Measurements from ENCODE around the gene QSOX1. TPM values are rescaled to one million over a fixed set of nuclear protein-coding genes. Genes with fewer than 3 reads are reported as not detected.
"Not testable (repeated sequence)": the region's sequence is repeated elsewhere in the genome, so short reads cannot be mapped to it uniquely, and the experiment has no call there.

The QSOX1 gene
- polyA plus RNA-seq, 6 donors from 2014 or later: 4.9 to 8.0 (median 5.5) TPM

DNA sequence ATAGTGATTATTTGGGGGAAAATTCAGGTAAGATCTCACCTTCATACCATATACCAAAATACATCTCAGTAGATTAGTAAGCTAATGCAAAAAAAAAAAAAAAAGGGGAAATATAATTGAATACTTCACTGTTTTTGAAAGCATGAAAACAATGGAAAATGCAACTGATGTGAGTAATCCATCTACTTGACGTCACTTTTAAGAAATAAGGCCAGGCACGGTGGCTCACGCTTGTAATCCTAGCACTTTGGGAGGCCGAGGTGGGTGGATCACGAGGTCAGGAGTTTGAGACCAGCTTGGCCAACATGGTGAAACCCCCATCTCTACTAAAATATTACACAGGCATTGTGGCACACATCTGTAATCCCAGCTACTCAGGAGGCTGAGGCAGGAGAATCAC is 47.9 kb downstream of the QSOX1 start:
- not testable (repeated sequence) for H3K9me3 Mint-ChIP-seq; DNase-seq; H3K27ac Mint-ChIP-seq; ATAC-seq (ENCODE audit: low read depth in 2 of 2); H3K4me3 Mint-ChIP-seq; H3K36me3 Mint-ChIP-seq; H3K4me1 Mint-ChIP-seq; H3K27me3 Mint-ChIP-seq

DNA sequence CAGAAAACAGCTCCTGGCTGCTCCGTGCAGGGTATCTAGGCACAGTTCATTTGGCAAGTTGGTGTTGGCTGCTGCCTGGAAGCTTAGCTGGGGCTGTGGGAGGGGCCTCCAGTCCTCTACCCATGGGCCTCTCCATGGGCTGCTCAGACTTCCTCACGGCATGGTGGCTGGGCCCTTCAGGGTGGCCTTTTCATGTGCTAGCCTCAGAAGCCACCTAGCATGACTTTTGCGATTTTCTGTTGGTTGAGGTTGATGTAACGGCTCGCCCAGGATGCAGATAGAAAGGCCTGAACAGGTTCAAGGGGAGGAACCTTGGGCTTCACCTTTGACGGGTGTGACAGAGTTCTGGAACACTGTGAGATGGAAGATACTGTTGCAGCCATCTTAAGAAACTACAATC is 49.6 kb downstream of the QSOX1 start:
- ATAC-seq (ENCODE audit: low read depth in 2 of 2) (no peak), DNase-seq (no peak)
- Mint-ChIP-seq H3K4me3 (no peak overlapping the region), H3K4me1 (peaks cover 0 to 5% (median 0%) of the 10 kb centered on the region in 3 donors), H3K27me3 (no peaks in the 10 kb centered on the region), H3K27ac (no peak overlapping the region), H3K9me3 (no peaks in the 10 kb centered on the region), H3K36me3 (no peaks in the 10 kb centered on the region)

DNA sequence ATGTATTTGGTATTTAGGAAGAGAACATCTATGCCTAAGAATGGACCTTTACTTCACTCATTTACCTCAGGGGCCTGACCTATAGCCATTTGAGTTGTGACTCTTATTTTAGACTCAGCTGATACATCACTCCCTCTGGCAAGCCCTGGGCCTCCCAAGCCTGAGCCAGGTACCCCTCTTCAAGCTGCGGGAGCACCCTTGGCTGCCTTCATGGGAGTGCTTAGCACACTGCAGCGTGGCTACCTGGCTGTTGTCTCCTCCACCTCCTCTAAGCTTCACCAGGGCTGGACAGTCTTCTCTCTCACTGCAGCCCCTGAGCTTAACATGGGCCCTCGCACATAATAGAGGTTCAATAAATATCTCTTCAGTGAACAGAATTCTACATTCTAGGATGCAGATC is 51.9 kb downstream of the QSOX1 start:
- DNase-seq (no peak), ATAC-seq (ENCODE audit: low read depth in 2 of 2) (no peak)
- peaks cover 0 to 4% (median 2%) of the 10 kb centered on the region in 3 donors for H3K27me3 Mint-ChIP-seq
- H3K4me3 Mint-ChIP-seq: peak overlapping the region in 1 of 8 donors; percentile 25
- no peaks in the 10 kb centered on the region for H3K36me3 Mint-ChIP-seq
- H3K4me1 Mint-ChIP-seq: peaks cover 0 to 5% (median 0%) of the 10 kb centered on the region in 3 donors
- no peaks in the 10 kb centered on the region for H3K9me3 Mint-ChIP-seq
- H3K27ac Mint-ChIP-seq: no peak overlapping the region

DNA sequence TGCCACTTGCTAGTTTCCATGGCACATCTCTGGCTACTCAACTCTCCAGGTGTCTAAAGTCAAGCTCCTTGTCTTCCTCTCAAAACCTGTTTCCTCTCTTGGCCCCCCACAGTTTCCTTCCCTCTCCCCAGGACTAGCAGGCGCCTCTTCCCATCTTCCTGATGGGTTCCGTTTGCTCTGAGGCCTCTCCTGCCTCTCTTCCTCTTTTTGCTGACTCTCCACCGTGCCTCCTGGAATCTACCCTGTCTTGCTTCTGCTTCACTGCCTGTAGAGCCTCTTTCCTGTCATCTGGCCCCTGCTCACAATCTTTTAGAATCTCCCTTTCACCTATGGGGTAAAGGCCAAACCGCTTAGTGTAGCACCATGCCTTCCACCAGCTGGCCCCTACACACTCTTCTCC is 53.6 kb downstream of the QSOX1 start:
- Mint-ChIP-seq H3K27me3 (peaks cover 0 to 10% (median 7%) of the 10 kb centered on the region in 3 donors), H3K27ac (peak overlapping the region in 3 of 6 donors; percentile 2 to 78 (median 10)), H3K4me3 (no peak overlapping the region), H3K36me3 (no peaks in the 10 kb centered on the region), H3K4me1 (peaks cover 0 to 5% (median 0%) of the 10 kb centered on the region in 3 donors), H3K9me3 (no peaks in the 10 kb centered on the region)
- DNase-seq: no peak
- ATAC-seq (ENCODE audit: low read depth in 2 of 2): no peak

DNA sequence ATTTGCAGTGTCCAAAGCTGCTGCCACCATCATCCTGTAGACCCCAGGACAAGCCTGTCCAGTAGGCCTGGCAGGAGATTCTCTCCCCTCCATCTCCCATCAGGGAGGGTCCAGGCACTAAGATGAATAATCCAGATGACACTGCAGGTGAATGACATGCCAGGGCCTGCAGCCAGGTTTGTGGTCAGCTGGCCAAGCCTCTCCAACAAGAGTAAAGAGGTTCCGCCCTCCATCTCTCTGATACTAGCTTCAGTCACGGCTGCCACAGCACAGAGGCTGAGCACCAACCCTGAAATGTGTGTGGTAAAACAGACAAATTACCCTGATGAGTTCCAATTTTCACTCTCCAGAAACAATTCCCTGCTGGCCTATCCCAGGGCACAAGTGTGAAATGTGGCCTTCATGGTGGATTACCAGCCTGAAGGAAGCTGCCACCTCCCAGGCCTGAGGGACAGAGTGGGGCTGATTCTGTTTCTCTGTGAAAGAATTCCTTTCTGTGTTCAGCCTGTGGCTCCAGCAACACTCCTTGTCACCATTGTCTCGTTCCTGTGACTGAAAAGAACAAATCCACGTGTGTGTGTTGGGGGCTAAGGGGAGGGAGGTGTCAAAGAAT is 55.4 kb downstream of the QSOX1 start:
- Mint-ChIP-seq H3K27me3 (peaks cover 0 to 10% (median 7%) of the 10 kb centered on the region in 3 donors), H3K4me1 (peaks cover 0 to 8% (median 0%) of the 10 kb centered on the region in 3 donors), H3K36me3 (no peaks in the 10 kb centered on the region), H3K9me3 (peaks cover 0 to 2% (median 0%) of the 10 kb centered on the region in 7 donors), H3K4me3 (no peak overlapping the region), H3K27ac (no peak overlapping the region)
- DNase-seq: no peak
- no peak for ATAC-seq (ENCODE audit: low read depth in 2 of 2)

DNA sequence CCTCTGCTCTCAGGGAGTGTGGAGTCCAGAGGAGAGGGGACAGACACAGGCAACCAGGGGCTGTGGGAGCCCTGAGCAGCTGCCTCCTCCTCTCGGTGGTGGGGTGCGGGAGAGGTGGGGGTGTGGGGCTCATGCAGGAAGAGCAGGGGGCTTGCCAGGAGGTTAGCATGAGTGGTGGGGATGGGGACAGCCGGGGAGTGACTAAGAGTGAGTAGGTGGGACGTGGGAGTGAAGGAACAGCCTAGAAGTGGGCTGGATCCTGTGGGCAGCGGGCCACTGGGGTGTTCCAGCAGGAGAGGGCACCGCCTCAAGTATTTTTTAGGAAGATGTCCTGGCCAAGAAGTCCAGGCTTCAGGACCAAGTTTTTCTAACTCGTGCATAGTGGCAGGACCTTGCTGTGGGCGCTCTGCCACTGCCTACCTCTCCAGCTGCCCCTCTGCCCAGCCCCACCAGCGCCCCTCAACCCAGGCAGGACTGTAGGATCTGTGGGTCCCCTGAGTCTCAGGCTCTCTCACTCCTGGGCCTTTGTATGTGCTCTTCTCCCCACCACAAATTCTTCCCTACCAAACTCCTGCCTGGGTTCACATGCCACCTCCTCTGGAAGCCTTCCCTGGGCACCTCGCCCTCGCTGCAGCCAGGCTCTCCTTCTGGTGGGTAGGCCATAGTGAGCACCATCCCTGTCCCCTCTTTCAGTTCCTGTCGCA is 56.6 kb downstream of the QSOX1 start:
- no peaks in the 10 kb centered on the region for H3K36me3 Mint-ChIP-seq
- H3K4me1 Mint-ChIP-seq: peaks cover 0 to 8% (median 0%) of the 10 kb centered on the region in 3 donors
- no peak overlapping the region for H3K27ac Mint-ChIP-seq
- ATAC-seq (ENCODE audit: low read depth in 2 of 2) (no peak), DNase-seq (no peak)
- H3K27me3 Mint-ChIP-seq: peaks cover 0 to 10% (median 7%) of the 10 kb centered on the region in 3 donors
- peak overlapping the region in 1 of 8 donors; percentile 5 for H3K4me3 Mint-ChIP-seq
- H3K9me3 Mint-ChIP-seq: peaks cover 0 to 2% (median 0%) of the 10 kb centered on the region in 7 donors

DNA sequence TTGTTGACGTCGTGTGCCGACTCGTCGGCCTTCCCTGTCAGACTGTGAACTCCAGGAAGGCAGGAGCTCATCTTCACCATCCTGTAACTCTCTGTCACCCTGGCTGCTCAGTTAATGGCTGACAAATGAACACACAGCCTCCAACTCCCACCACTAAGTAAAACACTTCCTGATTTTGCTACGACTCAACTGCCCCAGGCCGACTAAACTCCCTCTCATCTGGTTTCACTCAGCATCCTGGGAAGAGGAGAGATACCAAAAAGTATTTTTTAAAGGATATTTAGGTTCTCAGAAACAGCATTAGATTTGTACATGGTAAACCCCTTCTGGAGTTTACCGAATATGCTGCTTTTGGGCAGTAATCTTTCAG is 57.2 kb downstream of the QSOX1 start:
- peaks cover 0 to 8% (median 0%) of the 10 kb centered on the region in 3 donors for H3K4me1 Mint-ChIP-seq
- no peak for ATAC-seq (ENCODE audit: low read depth in 2 of 2)
- H3K36me3 Mint-ChIP-seq: no peaks in the 10 kb centered on the region
- H3K27me3 Mint-ChIP-seq: peaks cover 0 to 10% (median 7%) of the 10 kb centered on the region in 3 donors
- H3K9me3 Mint-ChIP-seq: peaks cover 0 to 2% (median 0%) of the 10 kb centered on the region in 7 donors
- H3K4me3 Mint-ChIP-seq: peak overlapping the region in 1 of 8 donors; percentile 5
- no peak for DNase-seq
- H3K27ac Mint-ChIP-seq: no peak overlapping the region

DNA sequence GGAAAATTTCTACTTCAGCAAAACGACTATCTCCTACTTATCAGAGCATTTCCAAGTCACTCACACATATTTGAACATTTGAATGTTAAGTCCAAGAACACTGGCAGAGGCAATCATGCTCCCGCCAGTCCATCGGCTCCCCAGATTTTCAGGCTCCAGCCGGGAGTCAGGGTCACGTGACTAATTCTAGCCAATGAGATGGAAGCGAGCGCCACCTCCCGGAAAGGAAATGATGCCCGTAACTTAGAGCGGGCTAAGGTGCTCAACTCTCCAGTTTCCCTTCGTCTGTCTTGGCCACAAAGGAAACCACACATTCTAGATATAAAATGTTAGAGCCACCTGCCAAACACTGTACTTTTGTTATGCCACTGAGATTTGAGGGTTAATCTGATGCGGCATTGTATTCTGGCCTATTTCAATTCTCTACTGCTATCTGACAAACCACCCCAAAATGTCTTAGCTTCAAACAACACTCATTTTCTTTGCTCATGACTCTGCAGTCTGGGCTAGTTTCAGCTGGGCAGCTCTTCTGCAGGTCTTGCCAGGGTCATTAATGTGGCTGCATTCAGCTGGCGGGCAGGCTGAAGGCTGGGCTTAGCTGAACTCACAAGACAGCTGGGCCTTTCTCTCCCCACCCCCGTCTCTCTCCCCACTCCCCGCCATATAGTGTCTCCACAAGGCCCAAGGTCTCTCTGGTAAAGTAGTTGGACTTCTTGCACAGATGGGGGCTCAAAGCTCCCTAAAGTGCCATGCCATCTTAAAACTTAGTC is 58.9 kb downstream of the QSOX1 start:
- Mint-ChIP-seq H3K36me3 (no peaks in the 10 kb centered on the region), H3K27ac (no peak overlapping the region), H3K9me3 (peaks cover 0 to 2% (median 0%) of the 10 kb centered on the region in 7 donors), H3K4me3 (peak overlapping the region in 5 of 8 donors; percentile 7 to 61 (median 30)), H3K4me1 (peaks cover 0 to 3% (median 0%) of the 10 kb centered on the region in 3 donors), H3K27me3 (peaks cover 0 to 10% (median 7%) of the 10 kb centered on the region in 3 donors)
- DNase-seq: no peak
- ATAC-seq (ENCODE audit: low read depth in 2 of 2): no peak

DNA sequence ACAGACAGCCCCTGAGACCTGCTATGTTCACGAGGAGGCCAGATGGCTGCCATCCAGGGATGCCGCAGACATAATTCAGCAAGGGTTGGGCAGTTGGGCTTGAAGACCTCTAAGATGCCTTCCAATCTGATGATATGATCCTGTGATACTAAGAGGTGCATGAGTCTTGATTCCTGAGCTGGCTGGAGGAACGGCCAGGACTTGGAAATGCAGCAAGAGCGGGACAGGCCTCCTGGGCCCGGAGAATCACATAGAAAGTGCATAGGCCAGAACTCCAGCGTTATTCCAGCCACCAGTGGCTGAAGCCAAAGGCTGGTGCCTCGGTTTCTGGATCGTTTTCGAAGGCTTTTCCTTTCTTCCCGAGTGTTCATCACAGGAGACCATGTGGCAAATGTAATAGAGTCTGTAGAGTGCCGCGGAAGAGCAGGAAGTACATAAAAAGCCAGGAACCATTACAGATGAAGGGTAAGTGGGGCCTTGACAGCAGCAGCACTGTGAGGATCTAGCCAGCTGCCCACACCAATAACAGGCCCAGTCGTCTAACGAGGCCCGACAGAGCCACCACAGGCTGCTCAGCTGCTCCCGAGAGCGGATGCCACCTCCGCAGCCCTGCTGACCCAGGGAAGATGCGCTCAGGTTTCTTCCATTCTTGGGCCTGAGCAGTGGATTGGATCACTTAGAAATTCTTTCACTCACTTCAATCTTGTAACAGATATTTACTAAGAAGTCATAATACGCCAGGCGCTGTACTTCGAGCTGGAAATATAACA is 61.4 kb downstream of the QSOX1 start:
- ATAC-seq (ENCODE audit: low read depth in 2 of 2) (no peak), DNase-seq (no peak)
- Mint-ChIP-seq H3K36me3 (no peaks in the 10 kb centered on the region), H3K9me3 (peaks cover 0 to 2% (median 0%) of the 10 kb centered on the region in 7 donors), H3K4me1 (peaks cover 0 to 3% (median 0%) of the 10 kb centered on the region in 3 donors), H3K4me3 (no peak overlapping the region), H3K27me3 (peaks cover 0 to 29% (median 18%) of the 10 kb centered on the region in 3 donors), H3K27ac (peak overlapping the region in 1 of 6 donors; percentile 47)

DNA sequence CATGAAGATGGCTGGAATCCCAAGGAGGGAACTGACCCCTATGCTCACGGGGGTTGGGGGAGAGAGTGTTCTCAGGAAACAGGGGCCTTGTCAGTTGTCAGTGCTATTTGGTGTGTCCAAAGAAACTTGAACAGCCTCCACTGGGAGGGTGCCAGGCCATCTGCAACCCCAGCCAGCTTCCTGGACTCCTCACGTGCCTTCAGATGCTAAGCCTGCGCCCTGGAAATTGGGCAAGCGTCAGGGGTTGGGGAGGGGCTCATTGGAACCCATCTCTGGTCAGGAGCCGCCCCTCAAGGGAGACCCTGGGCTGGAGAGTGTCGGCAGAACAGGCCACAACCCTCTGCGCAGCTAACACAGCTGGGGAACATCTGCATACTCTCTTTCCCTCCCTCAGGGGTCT is 62.3 kb downstream of the QSOX1 start:
- Mint-ChIP-seq H3K4me3 (no peak overlapping the region), H3K36me3 (no peaks in the 10 kb centered on the region), H3K4me1 (peaks cover 0 to 3% (median 0%) of the 10 kb centered on the region in 3 donors), H3K9me3 (peaks cover 0 to 2% (median 0%) of the 10 kb centered on the region in 7 donors), H3K27ac (no peak overlapping the region), H3K27me3 (peaks cover 3 to 29% (median 20%) of the 10 kb centered on the region in 3 donors)
- DNase-seq (no peak), ATAC-seq (ENCODE audit: low read depth in 2 of 2) (no peak)

DNA sequence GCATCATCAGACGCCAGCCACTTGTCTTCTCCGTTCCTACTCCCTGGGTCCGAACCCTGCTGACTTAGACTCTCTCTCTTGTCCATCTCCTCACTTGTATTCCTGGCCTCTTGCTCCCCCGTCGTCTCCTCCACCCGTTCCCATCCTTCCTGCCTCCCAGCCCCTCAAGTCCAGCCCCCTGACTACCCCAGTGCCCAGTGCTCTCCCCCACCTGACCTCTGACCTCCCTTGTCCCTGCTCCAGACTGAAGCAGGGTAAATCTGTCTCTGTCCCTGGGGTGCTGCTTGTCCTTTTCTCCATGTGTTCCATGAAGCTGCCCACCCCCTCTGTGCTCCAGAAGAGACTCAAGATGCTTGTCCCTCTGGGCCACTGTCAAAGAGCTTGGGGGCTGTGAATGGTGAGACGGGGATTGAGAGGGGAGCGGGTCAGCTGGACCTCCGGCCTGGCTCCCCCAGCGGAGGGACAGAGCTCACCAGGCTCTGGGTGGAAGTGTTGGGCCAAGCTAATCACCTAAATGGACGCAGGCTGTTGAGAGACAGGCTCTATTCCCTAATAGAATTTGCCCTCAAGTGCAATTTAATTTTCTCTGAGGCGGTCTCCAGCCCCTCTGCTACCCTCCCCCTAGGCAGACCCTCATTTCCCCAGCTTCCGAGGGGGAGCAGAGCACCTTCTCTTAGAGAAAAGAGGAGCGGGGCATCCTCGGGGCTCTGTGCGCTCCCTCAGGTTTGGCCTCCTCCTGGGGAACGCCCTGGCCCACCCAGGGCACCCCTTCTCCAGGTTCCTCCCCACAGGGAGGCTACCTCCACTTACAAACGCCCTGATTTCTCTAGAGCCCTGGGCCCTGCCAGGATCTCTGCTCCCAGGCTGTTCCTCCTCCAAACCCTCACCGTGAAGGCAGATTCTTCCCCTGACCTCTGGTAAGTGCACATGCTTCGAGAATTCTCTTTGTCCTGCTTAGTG is 64.4 kb downstream of the QSOX1 start:
- no peaks in the 10 kb centered on the region for H3K9me3 Mint-ChIP-seq
- no peaks in the 10 kb centered on the region for H3K4me1 Mint-ChIP-seq
- H3K4me3 Mint-ChIP-seq: peak overlapping the region in 2 of 8 donors; percentile 42 to 54
- DNase-seq: no peak
- peaks cover 20 to 47% (median 40%) of the 10 kb centered on the region in 3 donors for H3K27me3 Mint-ChIP-seq
- no peak for ATAC-seq (ENCODE audit: low read depth in 2 of 2)
- H3K27ac Mint-ChIP-seq: peak overlapping the region in 1 of 6 donors; percentile 50
- no peaks in the 10 kb centered on the region for H3K36me3 Mint-ChIP-seq

DNA sequence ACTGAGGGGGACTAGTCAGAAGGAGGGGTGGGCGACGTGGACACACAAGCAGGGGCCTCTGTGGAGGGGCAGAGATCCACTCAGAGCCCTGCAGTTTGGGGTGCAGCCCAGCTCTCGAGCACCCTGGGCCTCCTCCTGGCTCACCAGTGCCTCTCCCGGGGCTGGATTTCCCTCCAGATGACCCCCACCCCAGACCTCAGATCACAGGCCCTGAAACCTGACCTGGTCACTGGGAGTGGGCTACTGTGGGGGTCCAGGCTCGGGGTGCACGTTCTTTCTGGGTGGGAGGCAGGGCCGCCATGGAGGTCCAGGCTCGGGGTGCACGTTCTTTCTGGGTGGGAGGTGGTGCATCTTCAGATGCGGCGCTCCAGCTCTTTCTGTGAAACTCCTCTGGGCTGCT is 65.1 kb downstream of the QSOX1 start:
- H3K27me3 Mint-ChIP-seq: peaks cover 27 to 54% (median 45%) of the 10 kb centered on the region in 3 donors
- H3K4me1 Mint-ChIP-seq: no peaks in the 10 kb centered on the region
- H3K4me3 Mint-ChIP-seq: peak overlapping the region in 1 of 8 donors; percentile 42
- H3K27ac Mint-ChIP-seq: no peak overlapping the region
- no peaks in the 10 kb centered on the region for H3K36me3 Mint-ChIP-seq
- ATAC-seq (ENCODE audit: low read depth in 2 of 2) (no peak), DNase-seq (no peak)
- peaks cover 0 to 2% (median 0%) of the 10 kb centered on the region in 7 donors for H3K9me3 Mint-ChIP-seq
